HuH-7.5 (cell line): ENCODE results near the gene NRG3.

Experiments used
- DNase-seq: peaks from one replicate; pipeline ENCODE4 v3.0.0; 2011; ENCODE audit warnings: low spot score

The NRG3 gene

GRCh38 chr10:82092111-82092510 lies 217.1 kb downstream of the NRG3 start:
- no peak for DNase-seq

GRCh38 chr10:82124713-82125112 lies 249.7 kb downstream of the NRG3 start:
- no peak for DNase-seq

- no peak for DNase-seq
These were observed 253.5 kb downstream of the NRG3 start for GRCh38 chr10:82128527-82128926.

GRCh38 chr10:82136103-82136502 lies 261.1 kb downstream of the NRG3 start:
- DNase-seq = no peak

- no peak for DNase-seq
These were observed 269.2 kb downstream of the NRG3 start for GRCh38 chr10:82144153-82144552.

- DNase-seq = no peak
These were observed 273.8 kb downstream of the NRG3 start for GRCh38 chr10:82148764-82149163.

GRCh38 chr10:82149674-82150073 lies 274.7 kb downstream of the NRG3 start:
- DNase-seq = no peak

GRCh38 chr10:82150123-82150900 lies 275.3 kb downstream of the NRG3 start:
- DNase-seq = peak; percentile 3

GRCh38 chr10:82160307-82160706 lies 285.3 kb downstream of the NRG3 start:
- DNase-seq = no peak

GRCh38 chr10:82161264-82161663 lies 286.3 kb downstream of the NRG3 start:
- no peak for DNase-seq

GRCh38 chr10:82162549-82163195 lies 287.7 kb downstream of the NRG3 start:
- DNase-seq = no peak

- no peak for DNase-seq
These were observed 296.9 kb downstream of the NRG3 start for GRCh38 chr10:82171899-82172298.

- no peak for DNase-seq
These were observed 301.6 kb downstream of the NRG3 start for GRCh38 chr10:82176587-82176986.

- no peak for DNase-seq
These were observed 315.7 kb downstream of the NRG3 start for GRCh38 chr10:82190432-82191260.

- no peak for DNase-seq
These were observed 316.7 kb downstream of the NRG3 start for GRCh38 chr10:82191653-82192052.

GRCh38 chr10:82192665-82193064 lies 317.7 kb downstream of the NRG3 start:
- no peak for DNase-seq

GRCh38 chr10:82194419-82194818 lies 319.4 kb downstream of the NRG3 start:
- DNase-seq = no peak

GRCh38 chr10:82206831-82207230 lies 331.8 kb downstream of the NRG3 start:
- no peak for DNase-seq

GRCh38 chr10:82208726-82209125 lies 333.7 kb downstream of the NRG3 start:
- no peak for DNase-seq

GRCh38 chr10:82210331-82210730 lies 335.3 kb downstream of the NRG3 start:
- DNase-seq = no peak

- DNase-seq = no peak
These were observed 336.4 kb downstream of the NRG3 start for GRCh38 chr10:82211346-82211745.

GRCh38 chr10:82212753-82213152 lies 337.8 kb downstream of the NRG3 start:
- DNase-seq = no peak

- no peak for DNase-seq
These were observed 338.8 kb downstream of the NRG3 start for GRCh38 chr10:82213784-82214183.
